Measurements from ENCODE around the gene MRPL28.

DNA sequence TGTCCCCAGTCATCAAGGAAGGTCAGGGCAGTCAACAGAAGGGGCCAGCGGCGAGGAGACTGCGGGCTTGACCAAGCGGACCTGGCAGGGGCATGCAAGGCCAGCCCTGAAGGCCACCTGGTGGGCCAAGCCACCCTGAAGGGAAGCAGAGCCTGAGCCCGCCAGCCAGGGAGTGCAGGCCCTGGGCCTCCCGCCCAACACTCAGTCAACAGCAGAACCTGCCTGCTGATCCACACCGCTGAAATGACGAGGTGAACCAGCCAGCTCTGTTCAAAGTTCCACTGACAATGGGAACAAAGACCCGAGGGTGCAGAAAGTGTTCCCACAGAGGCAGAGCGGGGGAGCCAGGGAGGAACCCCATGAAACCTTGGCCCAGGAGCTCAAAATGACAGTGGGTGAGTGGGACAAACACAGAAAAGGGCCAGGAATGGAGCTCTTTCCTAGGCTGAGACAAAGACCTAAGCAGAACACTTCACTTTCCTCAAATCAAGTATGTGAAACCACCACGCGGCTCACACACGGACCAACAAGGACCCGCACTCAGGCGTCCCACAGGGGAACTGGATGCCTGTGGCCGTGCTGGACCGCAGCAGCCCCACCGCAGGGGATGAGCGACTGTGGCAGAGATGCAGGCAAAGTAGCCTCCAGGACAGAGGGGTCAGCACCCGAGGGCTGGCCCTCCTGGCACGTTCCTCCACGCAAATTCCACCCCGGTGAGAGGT lies 29.8 kb downstream of the MRPL28 start:
- TF ChIP-seq, protein P1, sequence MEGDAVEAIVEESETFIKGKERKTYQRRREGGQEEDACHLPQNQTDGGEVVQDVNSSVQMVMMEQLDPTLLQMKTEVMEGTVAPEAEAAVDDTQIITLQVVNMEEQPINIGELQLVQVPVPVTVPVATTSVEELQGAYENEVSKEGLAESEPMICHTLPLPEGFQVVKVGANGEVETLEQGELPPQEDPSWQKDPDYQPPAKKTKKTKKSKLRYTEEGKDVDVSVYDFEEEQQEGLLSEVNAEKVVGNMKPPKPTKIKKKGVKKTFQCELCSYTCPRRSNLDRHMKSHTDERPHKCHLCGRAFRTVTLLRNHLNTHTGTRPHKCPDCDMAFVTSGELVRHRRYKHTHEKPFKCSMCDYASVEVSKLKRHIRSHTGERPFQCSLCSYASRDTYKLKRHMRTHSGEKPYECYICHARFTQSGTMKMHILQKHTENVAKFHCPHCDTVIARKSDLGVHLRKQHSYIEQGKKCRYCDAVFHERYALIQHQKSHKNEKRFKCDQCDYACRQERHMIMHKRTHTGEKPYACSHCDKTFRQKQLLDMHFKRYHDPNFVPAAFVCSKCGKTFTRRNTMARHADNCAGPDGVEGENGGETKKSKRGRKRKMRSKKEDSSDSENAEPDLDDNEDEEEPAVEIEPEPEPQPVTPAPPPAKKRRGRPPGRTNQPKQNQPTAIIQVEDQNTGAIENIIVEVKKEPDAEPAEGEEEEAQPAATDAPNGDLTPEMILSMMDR (IDR thresholded peaks at IDR 0.05; ENCODE audit: insufficient read depth, low read length, poor library complexity, severe bottlenecking), result no peak
- no peak for TF ChIP-seq EZH2phosphoT487 (conservative IDR thresholded peaks at IDR 0.05; ENCODE audit: low read length)
